ENCODE measurements around the gene MYO7B. TPM values are rescaled to one million over a fixed set of nuclear protein-coding genes. Genes with fewer than 3 reads are reported as not detected.

The MYO7B gene
- total and polyA plus RNA-seq, 9 of the 15 experiments (the other 6 are each of a cell fraction or from before 2014, with no cell fraction given) = 0.08 TPM; not detected in 8

DNA sequence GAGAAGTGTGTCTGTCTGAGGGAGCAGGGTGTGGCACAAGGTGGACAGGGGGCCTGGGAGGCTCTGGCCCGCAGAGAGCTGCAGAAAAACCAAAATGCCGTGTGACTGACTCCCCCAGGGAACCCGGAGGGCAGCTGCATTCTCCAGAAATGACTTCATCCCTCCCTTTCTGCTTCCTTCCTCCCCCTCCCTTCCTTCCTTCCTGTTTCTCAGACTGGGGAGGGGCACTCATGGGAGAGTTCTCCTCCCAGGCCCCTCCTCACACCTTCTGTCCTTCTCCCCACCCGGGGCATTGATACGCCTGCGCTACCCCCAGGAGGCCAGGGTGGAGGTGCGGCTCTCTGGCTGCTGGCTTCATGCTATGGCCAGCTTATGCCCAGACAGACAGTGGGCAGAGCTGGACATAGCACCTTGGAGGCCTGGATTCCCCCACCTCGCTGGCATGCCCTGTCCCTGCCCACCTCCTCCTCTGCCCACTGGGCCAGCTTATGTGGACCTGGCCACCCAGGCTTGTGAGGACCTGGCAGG, 102.3 kb downstream of the MYO7B start (continued):
- TF ChIP-seq GTF2F1 (IDR thresholded peaks at IDR 0.05; ENCODE audit: low read depth, low read length) (no peak), WHSC1 (IDR thresholded peaks at IDR 0.05; ENCODE audit: low read length) (no peak), ZKSCAN3 (CRISPR knock-in tag; IDR thresholded peaks at IDR 0.05) (no peak), LCOR (CRISPR knock-in tag; IDR thresholded peaks at IDR 0.05) (no peak), ARID1B (IDR thresholded peaks at IDR 0.05) (peak; percentile 52; the same call in 1 of the 2 replicates), ZNF830 (CRISPR knock-in tag; IDR thresholded peaks at IDR 0.05) (no peak), BRF1 (IDR thresholded peaks at IDR 0.05; ENCODE audit: borderline replicate concordance, extremely low read depth, insufficient read length) (no peak), LEF1 (IDR thresholded peaks at IDR 0.05) (no peak), RB1 (IDR thresholded peaks at IDR 0.05; ENCODE audit: low read depth) (no peak), SMARCA4 (IDR thresholded peaks at IDR 0.05) (peak; percentile 43; the same call in 1 of the 2 replicates), HDAC1 (IDR thresholded peaks at IDR 0.05) (peak in 1 of 2 experiments; percentile 27; a peak in 1 of 4 replicates), ETV6 (IDR thresholded peaks at IDR 0.05; ENCODE audit: borderline replicate concordance in 1 of 2, low read depth in 2 of 2, low read length in 1 of 2) (peak; percentile 53 to 59; a peak in 1 of 4 replicates), ETV6 (CRISPR knock-in tag; IDR thresholded peaks at IDR 0.05; ENCODE audit: borderline replicate concordance) (no peak), SPI1 (IDR thresholded peaks at IDR 0.05; ENCODE audit: borderline replicate concordance, low read depth, low read length) (peak; percentile 61; the same call in 1 of the 2 replicates), FOXA3 (CRISPR knock-in tag; conservative IDR thresholded peaks at IDR 0.05 in 1 of 2, IDR thresholded peaks at IDR 0.05 in 1 of 2) (no peak), YBX1 (IDR thresholded peaks at IDR 0.05) (no peak), NR2C2 (CRISPR knock-in tag; IDR thresholded peaks at IDR 0.05) (no peak), NR2C2 (tag; IDR thresholded peaks at IDR 0.05) (no peak), NUFIP1 (IDR thresholded peaks at IDR 0.05; ENCODE audit: partially characterized antibody) (no peak)
- TF ChIP-seq, protein P1, sequence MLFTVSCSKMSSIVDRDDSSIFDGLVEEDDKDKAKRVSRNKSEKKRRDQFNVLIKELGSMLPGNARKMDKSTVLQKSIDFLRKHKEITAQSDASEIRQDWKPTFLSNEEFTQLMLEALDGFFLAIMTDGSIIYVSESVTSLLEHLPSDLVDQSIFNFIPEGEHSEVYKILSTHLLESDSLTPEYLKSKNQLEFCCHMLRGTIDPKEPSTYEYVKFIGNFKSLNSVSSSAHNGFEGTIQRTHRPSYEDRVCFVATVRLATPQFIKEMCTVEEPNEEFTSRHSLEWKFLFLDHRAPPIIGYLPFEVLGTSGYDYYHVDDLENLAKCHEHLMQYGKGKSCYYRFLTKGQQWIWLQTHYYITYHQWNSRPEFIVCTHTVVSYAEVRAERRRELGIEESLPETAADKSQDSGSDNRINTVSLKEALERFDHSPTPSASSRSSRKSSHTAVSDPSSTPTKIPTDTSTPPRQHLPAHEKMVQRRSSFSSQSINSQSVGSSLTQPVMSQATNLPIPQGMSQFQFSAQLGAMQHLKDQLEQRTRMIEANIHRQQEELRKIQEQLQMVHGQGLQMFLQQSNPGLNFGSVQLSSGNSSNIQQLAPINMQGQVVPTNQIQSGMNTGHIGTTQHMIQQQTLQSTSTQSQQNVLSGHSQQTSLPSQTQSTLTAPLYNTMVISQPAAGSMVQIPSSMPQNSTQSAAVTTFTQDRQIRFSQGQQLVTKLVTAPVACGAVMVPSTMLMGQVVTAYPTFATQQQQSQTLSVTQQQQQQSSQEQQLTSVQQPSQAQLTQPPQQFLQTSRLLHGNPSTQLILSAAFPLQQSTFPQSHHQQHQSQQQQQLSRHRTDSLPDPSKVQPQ (CRISPR knock-in tag; IDR thresholded peaks at IDR 0.05; ENCODE audit: borderline replicate concordance) = no peak
- TF ChIP-seq, protein P2, sequence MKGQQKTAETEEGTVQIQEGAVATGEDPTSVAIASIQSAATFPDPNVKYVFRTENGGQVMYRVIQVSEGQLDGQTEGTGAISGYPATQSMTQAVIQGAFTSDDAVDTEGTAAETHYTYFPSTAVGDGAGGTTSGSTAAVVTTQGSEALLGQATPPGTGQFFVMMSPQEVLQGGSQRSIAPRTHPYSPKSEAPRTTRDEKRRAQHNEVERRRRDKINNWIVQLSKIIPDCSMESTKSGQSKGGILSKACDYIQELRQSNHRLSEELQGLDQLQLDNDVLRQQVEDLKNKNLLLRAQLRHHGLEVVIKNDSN (CRISPR knock-in tag; IDR thresholded peaks at IDR 0.05) = no peak
- TF ChIP-seq, protein P3, sequence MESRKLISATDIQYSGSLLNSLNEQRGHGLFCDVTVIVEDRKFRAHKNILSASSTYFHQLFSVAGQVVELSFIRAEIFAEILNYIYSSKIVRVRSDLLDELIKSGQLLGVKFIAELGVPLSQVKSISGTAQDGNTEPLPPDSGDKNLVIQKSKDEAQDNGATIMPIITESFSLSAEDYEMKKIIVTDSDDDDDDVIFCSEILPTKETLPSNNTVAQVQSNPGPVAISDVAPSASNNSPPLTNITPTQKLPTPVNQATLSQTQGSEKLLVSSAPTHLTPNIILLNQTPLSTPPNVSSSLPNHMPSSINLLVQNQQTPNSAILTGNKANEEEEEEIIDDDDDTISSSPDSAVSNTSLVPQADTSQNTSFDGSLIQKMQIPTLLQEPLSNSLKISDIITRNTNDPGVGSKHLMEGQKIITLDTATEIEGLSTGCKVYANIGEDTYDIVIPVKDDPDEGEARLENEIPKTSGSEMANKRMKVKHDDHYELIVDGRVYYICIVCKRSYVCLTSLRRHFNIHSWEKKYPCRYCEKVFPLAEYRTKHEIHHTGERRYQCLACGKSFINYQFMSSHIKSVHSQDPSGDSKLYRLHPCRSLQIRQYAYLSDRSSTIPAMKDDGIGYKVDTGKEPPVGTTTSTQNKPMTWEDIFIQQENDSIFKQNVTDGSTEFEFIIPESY (CRISPR knock-in tag; IDR thresholded peaks at IDR 0.05) = no peak
- TF ChIP-seq, protein P4, sequence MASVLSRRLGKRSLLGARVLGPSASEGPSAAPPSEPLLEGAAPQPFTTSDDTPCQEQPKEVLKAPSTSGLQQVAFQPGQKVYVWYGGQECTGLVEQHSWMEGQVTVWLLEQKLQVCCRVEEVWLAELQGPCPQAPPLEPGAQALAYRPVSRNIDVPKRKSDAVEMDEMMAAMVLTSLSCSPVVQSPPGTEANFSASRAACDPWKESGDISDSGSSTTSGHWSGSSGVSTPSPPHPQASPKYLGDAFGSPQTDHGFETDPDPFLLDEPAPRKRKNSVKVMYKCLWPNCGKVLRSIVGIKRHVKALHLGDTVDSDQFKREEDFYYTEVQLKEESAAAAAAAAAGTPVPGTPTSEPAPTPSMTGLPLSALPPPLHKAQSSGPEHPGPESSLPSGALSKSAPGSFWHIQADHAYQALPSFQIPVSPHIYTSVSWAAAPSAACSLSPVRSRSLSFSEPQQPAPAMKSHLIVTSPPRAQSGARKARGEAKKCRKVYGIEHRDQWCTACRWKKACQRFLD (CRISPR knock-in tag; IDR thresholded peaks at IDR 0.05) = peak; percentile 62; the same call in 1 of the 2 replicates

All from K562 (cell line).